ENCODE measurements around the gene IQCM.
"Not testable (repeated sequence)": the region's sequence is repeated elsewhere in the genome, so short reads cannot be mapped to it uniquely, and the experiment has no call there.

The IQCM gene

GRCh38 chr4:149347139-149347538 lies 468.5 kb downstream of the IQCM start:
- Histone ChIP-seq H3K4me1 (ENCODE audit: insufficient read depth, low read length) (no peaks in the 10 kb centered on the region), H3K9ac (ENCODE audit: low read depth, low read length) (no peak overlapping the region), H3K9me3 (ENCODE audit: control insufficient read depth, insufficient read depth, low read length) (no peaks in the 10 kb centered on the region), H3K36me3 (ENCODE audit: insufficient read depth, low read length) (no peaks in the 10 kb centered on the region)

- H3K9ac ChIP-seq (ENCODE audit: low read depth, low read length), result no peak overlapping the region
- no peaks in the 10 kb centered on the region for H3K9me3 ChIP-seq (ENCODE audit: control insufficient read depth, insufficient read depth, low read length)
- H3K4me1 ChIP-seq (ENCODE audit: insufficient read depth, low read length), result no peaks in the 10 kb centered on the region
Measured at GRCh38 chr4:149345424-149345823, 470.2 kb downstream of the IQCM start.

GRCh38 chr4:149344436-149344835 lies 471.2 kb downstream of the IQCM start:
- no peaks in the 10 kb centered on the region for H3K9me3 ChIP-seq (ENCODE audit: control insufficient read depth, insufficient read depth, low read length)
- H3K4me1 ChIP-seq (ENCODE audit: insufficient read depth, low read length), result no peaks in the 10 kb centered on the region

More at GRCh38 chr4:149345424-149345823, 470.2 kb downstream of the IQCM start:
- no peaks in the 10 kb centered on the region for H3K36me3 ChIP-seq (ENCODE audit: insufficient read depth, low read length)

GRCh38 chr4:149343614-149344013 lies 472.0 kb downstream of the IQCM start:
- no peaks in the 10 kb centered on the region for H3K4me1 ChIP-seq (ENCODE audit: insufficient read depth, low read length)
- no peak overlapping the region for H3K9ac ChIP-seq (ENCODE audit: low read depth, low read length)
- H3K36me3 ChIP-seq (ENCODE audit: insufficient read depth, low read length), result no peaks in the 10 kb centered on the region
- H3K9me3 ChIP-seq (ENCODE audit: control insufficient read depth, insufficient read depth, low read length), result no peaks in the 10 kb centered on the region

More at GRCh38 chr4:149344436-149344835, 471.2 kb downstream of the IQCM start:
- Histone ChIP-seq H3K36me3 (ENCODE audit: insufficient read depth, low read length) (no peaks in the 10 kb centered on the region), H3K9ac (ENCODE audit: low read depth, low read length) (no peak overlapping the region)

GRCh38 chr4:149341117-149341516 lies 474.5 kb downstream of the IQCM start:
- not testable (repeated sequence) for H3K9ac ChIP-seq (ENCODE audit: low read depth, low read length); H3K36me3 ChIP-seq (ENCODE audit: insufficient read depth, low read length); H3K9me3 ChIP-seq (ENCODE audit: control insufficient read depth, insufficient read depth, low read length); H3K4me1 ChIP-seq (ENCODE audit: insufficient read depth, low read length)

GRCh38 chr4:149328161-149328560 lies 487.5 kb downstream of the IQCM start:
- Histone ChIP-seq H3K36me3 (ENCODE audit: insufficient read depth, low read length) (no peaks in the 10 kb centered on the region), H3K9me3 (ENCODE audit: control insufficient read depth, insufficient read depth, low read length) (0 out of 2 replicates have a peak, but pooled peaks cover 2% of the 10 kb centered on the region), H3K4me1 (ENCODE audit: insufficient read depth, low read length) (no peaks in the 10 kb centered on the region), H3K9ac (ENCODE audit: low read depth, low read length) (no peak overlapping the region)

GRCh38 chr4:149322203-149322602 lies 493.4 kb downstream of the IQCM start:
- no peaks in the 10 kb centered on the region for H3K36me3 ChIP-seq (ENCODE audit: insufficient read depth, low read length)
- peaks cover 14% of the 10 kb centered on the region; the same call in 1 of the 2 replicates for H3K9me3 ChIP-seq (ENCODE audit: control insufficient read depth, insufficient read depth, low read length)
- no peak overlapping the region for H3K9ac ChIP-seq (ENCODE audit: low read depth, low read length)
- no peaks in the 10 kb centered on the region for H3K4me1 ChIP-seq (ENCODE audit: insufficient read depth, low read length)

GRCh38 chr4:149321438-149321837 lies 494.2 kb downstream of the IQCM start:
- Histone ChIP-seq H3K36me3 (ENCODE audit: insufficient read depth, low read length) (no peaks in the 10 kb centered on the region), H3K9ac (ENCODE audit: low read depth, low read length) (no peak overlapping the region), H3K4me1 (ENCODE audit: insufficient read depth, low read length) (no peaks in the 10 kb centered on the region), H3K9me3 (ENCODE audit: control insufficient read depth, insufficient read depth, low read length) (peaks cover 14% of the 10 kb centered on the region; the same call in 1 of the 2 replicates)

GRCh38 chr4:149311076-149311475 lies 504.6 kb downstream of the IQCM start:
- Histone ChIP-seq H3K36me3 (ENCODE audit: insufficient read depth, low read length) (no peaks in the 10 kb centered on the region), H3K9ac (ENCODE audit: low read depth, low read length) (no peak overlapping the region), H3K4me1 (ENCODE audit: insufficient read depth, low read length) (no peaks in the 10 kb centered on the region), H3K9me3 (ENCODE audit: control insufficient read depth, insufficient read depth, low read length) (no peaks in the 10 kb centered on the region)

- Histone ChIP-seq H3K36me3 (ENCODE audit: insufficient read depth, low read length) (no peaks in the 10 kb centered on the region), H3K9me3 (ENCODE audit: control insufficient read depth, insufficient read depth, low read length) (no peaks in the 10 kb centered on the region), H3K9ac (ENCODE audit: low read depth, low read length) (no peak overlapping the region), H3K4me1 (ENCODE audit: insufficient read depth, low read length) (no peaks in the 10 kb centered on the region)
Measured at GRCh38 chr4:149306537-149306936, 509.1 kb downstream of the IQCM start.
